SU-DHL-6 (cell line): ENCODE results near the gene CDH13.

Experiments used
- CTCF ChIP-seq: fragments of 200-600 bp; sonication (generic); IDR thresholded peaks from one replicate; pipeline ENCODE4 v1.5.1; 2017; ENCODE audit warnings: antibody characterized with exemption, mild to moderate bottlenecking, low read length, moderate library complexity; ENCODE audit not compliant: insufficient read depth, poor library complexity, severe bottlenecking
- EZH2phosphoT487 ChIP-seq: fragments of 200-600 bp; sonication (generic), shearing (Covaris generic); conservative IDR thresholded peaks from 2 replicates; pipeline ENCODE4 v1.6.1; 2018; ENCODE audit warnings: mild to moderate bottlenecking, antibody characterized with exemption, low read length, moderate library complexity, mixed read lengths

DNA sequence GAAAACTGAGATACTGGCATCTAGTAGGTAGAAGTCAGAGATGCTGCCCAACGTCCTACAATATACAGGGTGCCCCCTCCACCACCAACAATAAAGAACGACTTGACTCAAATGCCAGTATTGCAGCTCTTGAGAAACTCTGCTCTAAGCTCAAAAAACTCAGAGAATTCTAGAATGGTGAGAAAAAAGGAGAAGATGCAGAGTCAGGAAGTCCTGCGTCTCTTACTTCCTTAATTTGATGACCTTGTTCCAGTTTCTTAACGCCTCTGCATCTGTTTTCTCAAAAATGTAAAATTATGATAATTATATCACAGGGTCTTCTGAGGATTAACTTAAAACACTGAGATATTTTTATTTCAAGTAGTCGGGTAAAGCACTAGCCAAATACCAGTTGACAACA is 1179.3 kb downstream of the CDH13 start:
- TF ChIP-seq CTCF (no peak), EZH2phosphoT487 (no peak)
